ENCODE results near the gene GALNT12. TPM values are rescaled to one million over a fixed set of nuclear protein-coding genes. Genes with fewer than 3 reads are reported as not detected.

GALNT12 gene
- total and polyA plus RNA-seq, 4 donors, result 0.16 to 1.4 (median 0.25) TPM; not detected in 1

DNA sequence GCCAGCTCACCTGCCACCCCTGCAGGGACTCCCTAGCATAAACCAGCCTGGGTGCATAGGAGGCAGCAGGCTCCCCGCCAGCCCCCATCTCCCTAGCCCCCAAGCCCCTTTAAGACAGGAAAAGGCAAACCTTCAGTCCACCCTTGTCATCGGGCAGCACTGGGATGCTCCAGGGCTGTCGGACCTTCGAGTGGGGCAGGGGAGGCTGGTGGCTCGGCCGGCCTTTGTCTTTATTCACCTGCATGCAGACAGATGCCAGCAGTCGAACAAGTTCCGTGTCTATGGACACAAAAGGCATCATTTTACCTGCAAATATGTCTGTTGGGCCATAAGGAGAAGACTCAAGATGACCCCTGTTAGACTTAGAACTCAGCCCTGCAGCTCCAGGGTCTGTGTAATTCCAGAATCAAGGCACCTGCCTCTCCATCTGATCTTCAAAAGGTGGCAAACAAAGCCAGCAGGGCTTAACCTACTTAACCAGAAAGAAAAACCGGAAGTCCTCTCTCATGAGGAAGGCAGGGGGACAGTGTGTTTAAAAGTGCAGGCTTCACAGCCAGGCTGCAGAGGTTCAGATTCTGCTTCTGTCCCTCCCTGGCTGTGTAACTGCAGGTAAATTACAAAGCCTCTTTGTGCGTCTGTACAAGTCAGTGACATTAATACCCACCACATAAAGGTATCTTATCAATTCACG is 27.3 kb upstream of the GALNT12 start (continued):
- no peak for TF ChIP-seq HNF4G (IDR thresholded peaks at IDR 0.05)
- no peak for TF ChIP-seq RXRA (IDR thresholded peaks at IDR 0.05)
- TF ChIP-seq YY1 (IDR thresholded peaks at IDR 0.05), result no peak
- no peak for TF ChIP-seq FOXA1 (IDR thresholded peaks at IDR 0.05)
- TF ChIP-seq, protein P1, sequence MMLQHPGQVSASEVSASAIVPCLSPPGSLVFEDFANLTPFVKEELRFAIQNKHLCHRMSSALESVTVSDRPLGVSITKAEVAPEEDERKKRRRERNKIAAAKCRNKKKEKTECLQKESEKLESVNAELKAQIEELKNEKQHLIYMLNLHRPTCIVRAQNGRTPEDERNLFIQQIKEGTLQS (IDR thresholded peaks at IDR 0.05), result no peak
- no peak for TF ChIP-seq NR2F2 (IDR thresholded peaks at IDR 0.05)

DNA sequence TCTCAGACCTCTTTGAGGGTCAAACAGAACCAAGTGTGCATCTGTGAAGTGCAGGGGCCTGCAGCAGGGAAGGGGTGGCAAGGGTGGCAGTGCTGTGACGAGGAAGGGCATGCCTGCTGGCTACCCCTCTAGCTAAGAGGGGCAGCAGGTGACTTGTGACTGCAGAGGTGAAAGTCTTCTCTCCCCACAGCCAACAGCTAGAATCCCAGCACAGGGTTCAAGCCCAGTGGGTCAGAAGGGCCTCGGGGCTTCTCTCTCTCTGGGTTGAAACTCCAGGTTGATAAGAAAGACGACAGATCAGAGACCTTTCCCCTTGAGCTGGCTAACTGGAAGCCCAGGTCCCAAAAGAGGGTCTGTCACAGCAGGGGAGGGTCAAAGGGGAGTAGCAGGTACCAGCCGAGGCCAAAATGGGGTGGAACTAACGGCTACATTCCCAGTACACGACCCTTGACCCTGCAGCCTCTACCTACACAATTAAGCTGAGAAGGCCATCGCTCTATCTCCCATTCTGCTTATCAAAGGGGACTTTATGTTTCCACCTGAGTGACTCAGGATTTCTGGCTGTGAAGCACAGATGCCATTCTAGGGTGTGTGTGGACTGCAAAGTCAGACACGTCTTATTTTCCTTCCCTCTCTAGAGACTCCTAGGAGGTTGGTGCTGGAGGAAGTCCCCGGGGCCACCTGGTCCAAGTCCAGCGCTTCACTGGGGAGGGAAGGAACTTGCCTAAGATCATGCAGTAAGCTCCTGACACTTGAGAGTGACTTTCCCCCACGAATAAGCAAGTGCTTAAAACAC is 25.7 kb upstream of the GALNT12 start:
- no peak overlapping the region for H3K27ac ChIP-seq (ENCODE audit: low read depth in 1 of 2, low read length in 2 of 2)
- no peak for DNase-seq (ENCODE audit: low spot score)
- H3K4me3 ChIP-seq (ENCODE audit: low read depth in 1 of 3, low read length in 3 of 3), result no peak overlapping the region
- no peaks in the 10 kb centered on the region for H3K4me1 ChIP-seq (ENCODE audit: control insufficient read depth in 4 of 4, insufficient read depth in 4 of 4, low read length in 3 of 4)
- peaks cover 0 to 2% (median 0%) of the 10 kb centered on the region in 4 donors for H3K36me3 ChIP-seq (ENCODE audit: control insufficient read depth in 4 of 4, insufficient read depth in 3 of 4, low read depth in 1 of 4, low read length in 3 of 4)
- 86% methylated on average over 11 of the region's 11 CpGs for WGBS
- no peaks in the 10 kb centered on the region for H3K9me3 ChIP-seq (ENCODE audit: control insufficient read depth in 4 of 4, low read length in 3 of 4)
- TF ChIP-seq FOXA2 (IDR thresholded peaks at IDR 0.05) (no peak), EGR1 (IDR thresholded peaks at IDR 0.05; ENCODE audit: low read depth in 2 of 2) (no peak), GABPA (IDR thresholded peaks at IDR 0.05 in 1 of 2, conservative IDR thresholded peaks at IDR 0.05 in 1 of 2) (no peak), RXRA (IDR thresholded peaks at IDR 0.05) (no peak), NR2F2 (IDR thresholded peaks at IDR 0.05) (no peak), RAD21 (IDR thresholded peaks at IDR 0.05) (no peak), FOXA1 (IDR thresholded peaks at IDR 0.05) (no peak), HNF4G (IDR thresholded peaks at IDR 0.05) (no peak), TAF1 (conservative IDR thresholded peaks at IDR 0.05) (no peak)
- TF ChIP-seq, protein P2, sequence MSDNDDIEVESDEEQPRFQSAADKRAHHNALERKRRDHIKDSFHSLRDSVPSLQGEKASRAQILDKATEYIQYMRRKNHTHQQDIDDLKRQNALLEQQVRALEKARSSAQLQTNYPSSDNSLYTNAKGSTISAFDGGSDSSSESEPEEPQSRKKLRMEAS (IDR thresholded peaks at IDR 0.05), result no peak
- TF ChIP-seq, protein P3, sequence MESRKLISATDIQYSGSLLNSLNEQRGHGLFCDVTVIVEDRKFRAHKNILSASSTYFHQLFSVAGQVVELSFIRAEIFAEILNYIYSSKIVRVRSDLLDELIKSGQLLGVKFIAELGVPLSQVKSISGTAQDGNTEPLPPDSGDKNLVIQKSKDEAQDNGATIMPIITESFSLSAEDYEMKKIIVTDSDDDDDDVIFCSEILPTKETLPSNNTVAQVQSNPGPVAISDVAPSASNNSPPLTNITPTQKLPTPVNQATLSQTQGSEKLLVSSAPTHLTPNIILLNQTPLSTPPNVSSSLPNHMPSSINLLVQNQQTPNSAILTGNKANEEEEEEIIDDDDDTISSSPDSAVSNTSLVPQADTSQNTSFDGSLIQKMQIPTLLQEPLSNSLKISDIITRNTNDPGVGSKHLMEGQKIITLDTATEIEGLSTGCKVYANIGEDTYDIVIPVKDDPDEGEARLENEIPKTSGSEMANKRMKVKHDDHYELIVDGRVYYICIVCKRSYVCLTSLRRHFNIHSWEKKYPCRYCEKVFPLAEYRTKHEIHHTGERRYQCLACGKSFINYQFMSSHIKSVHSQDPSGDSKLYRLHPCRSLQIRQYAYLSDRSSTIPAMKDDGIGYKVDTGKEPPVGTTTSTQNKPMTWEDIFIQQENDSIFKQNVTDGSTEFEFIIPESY (IDR thresholded peaks at IDR 0.05), result no peak
- TF ChIP-seq, protein P4, sequence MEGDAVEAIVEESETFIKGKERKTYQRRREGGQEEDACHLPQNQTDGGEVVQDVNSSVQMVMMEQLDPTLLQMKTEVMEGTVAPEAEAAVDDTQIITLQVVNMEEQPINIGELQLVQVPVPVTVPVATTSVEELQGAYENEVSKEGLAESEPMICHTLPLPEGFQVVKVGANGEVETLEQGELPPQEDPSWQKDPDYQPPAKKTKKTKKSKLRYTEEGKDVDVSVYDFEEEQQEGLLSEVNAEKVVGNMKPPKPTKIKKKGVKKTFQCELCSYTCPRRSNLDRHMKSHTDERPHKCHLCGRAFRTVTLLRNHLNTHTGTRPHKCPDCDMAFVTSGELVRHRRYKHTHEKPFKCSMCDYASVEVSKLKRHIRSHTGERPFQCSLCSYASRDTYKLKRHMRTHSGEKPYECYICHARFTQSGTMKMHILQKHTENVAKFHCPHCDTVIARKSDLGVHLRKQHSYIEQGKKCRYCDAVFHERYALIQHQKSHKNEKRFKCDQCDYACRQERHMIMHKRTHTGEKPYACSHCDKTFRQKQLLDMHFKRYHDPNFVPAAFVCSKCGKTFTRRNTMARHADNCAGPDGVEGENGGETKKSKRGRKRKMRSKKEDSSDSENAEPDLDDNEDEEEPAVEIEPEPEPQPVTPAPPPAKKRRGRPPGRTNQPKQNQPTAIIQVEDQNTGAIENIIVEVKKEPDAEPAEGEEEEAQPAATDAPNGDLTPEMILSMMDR (IDR thresholded peaks at IDR 0.05; ENCODE audit: low read depth, low read length, missing input control), result no peak
- H3K9ac ChIP-seq (ENCODE audit: low read depth in 1 of 2, low read length in 2 of 2), result no peak overlapping the region
- no peaks in the 10 kb centered on the region for H3K27me3 ChIP-seq (ENCODE audit: control insufficient read depth in 4 of 4, insufficient read depth in 4 of 4, low read length in 3 of 4)
